Measurements from ENCODE around the gene SCT. TPM values are rescaled to one million over a fixed set of nuclear protein-coding genes. Genes with fewer than 3 reads are reported as not detected.

SCT gene
- total RNA-seq, 2 experiments from 2014 or later, result not detected

- POLR2A ChIA-PET, result interaction anchor here (0.6 kb wide), 1 partner anchor 177 kb away, joined by 3 read pairs; no protein-coding TSS in a partner anchor
- CTCF ChIA-PET, result no interaction called here
- ATAC-seq (ENCODE audit: poor library complexity) (no peak), DNase-seq (peak in 1 of 14 experiments; percentile 30)
- no peaks in the 10 kb centered on the region for H3K36me3 ChIP-seq (ENCODE audit: insufficient read depth, low read length)
- no peak overlapping the region for H3K27ac Mint-ChIP-seq
- H3K9me3 ChIP-seq (ENCODE audit: control insufficient read depth in 1 of 2, insufficient read depth in 1 of 2, low read length in 2 of 2), result peaks cover 0 to 19% of the 10 kb centered on the region in 2 experiments
- H3K27me3 Mint-ChIP-seq, result peaks cover 34% of the 10 kb centered on the region
- H3K4me1 ChIP-seq (ENCODE audit: insufficient read depth, low read length), result peaks cover 22% of the 10 kb centered on the region
- H3K36me3 Mint-ChIP-seq (ENCODE audit: low read depth), result no peaks in the 10 kb centered on the region
- no peak overlapping the region for H3K4me3 ChIP-seq (ENCODE audit: low read length)
- H3K27me3 ChIP-seq (ENCODE audit: control insufficient read depth in 1 of 2, insufficient read depth in 2 of 2, low read length in 2 of 2), result peaks cover 19 to 25% of the 10 kb centered on the region in 2 experiments
- no peak for TF ChIP-seq CTCF (IDR thresholded peaks at IDR 0.05)
- no peak overlapping the region for H3K27ac ChIP-seq (ENCODE audit: low read depth in 1 of 2, low read length in 2 of 2)
- H3K4me3 Mint-ChIP-seq, result peak overlapping the region; percentile 11
- no peaks in the 10 kb centered on the region for H3K9me3 Mint-ChIP-seq
- intact Hi-C loops (cut with DNase I, micrococcal nuclease), result loop anchor here in 1 of 2 experiments (2.0 kb wide), 1 partner anchor 73 kb away; no protein-coding TSS in a partner anchor
- peaks cover 16% of the 10 kb centered on the region for H3K4me1 Mint-ChIP-seq (ENCODE audit: low read depth)
Measured at GRCh38 chr11:628056-628455, 1.1 kb upstream of the SCT start.

DNA sequence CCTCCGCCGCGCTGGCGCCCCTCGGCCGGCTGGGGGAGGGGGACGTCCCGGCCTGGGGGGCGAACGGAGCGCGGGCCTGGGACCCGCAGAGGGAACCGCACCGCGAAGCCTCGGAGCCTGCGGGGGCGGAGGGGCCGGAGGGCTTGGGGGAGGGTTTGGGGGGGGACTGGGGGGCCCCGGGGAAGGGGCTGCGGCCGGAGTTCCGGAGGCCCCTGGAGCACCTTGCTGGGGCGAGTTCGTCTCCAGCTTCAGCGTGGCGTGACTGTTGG is 261 bp upstream of the SCT start:
- Mint-ChIP-seq H3K4me3 (no peak overlapping the region), H3K27ac (no peak overlapping the region), H3K4me1 (ENCODE audit: low read depth) (peaks cover 16% of the 10 kb centered on the region), H3K36me3 (ENCODE audit: low read depth) (no peaks in the 10 kb centered on the region), H3K9me3 (no peaks in the 10 kb centered on the region), H3K27me3 (peaks cover 28% of the 10 kb centered on the region)
- no peaks in the 10 kb centered on the region for H3K36me3 ChIP-seq (ENCODE audit: insufficient read depth, low read length)
- peaks cover 22% of the 10 kb centered on the region for H3K4me1 ChIP-seq (ENCODE audit: insufficient read depth, low read length)
- DNase-seq (no peak), ATAC-seq (ENCODE audit: poor library complexity) (no peak)
- CTCF ChIA-PET, result no interaction called here
- peaks cover 0 to 19% of the 10 kb centered on the region in 2 experiments for H3K9me3 ChIP-seq (ENCODE audit: control insufficient read depth in 1 of 2, insufficient read depth in 1 of 2, low read length in 2 of 2)
- intact Hi-C loops (cut with DNase I, micrococcal nuclease), result no loop called here
- TF ChIP-seq CTCF (IDR thresholded peaks at IDR 0.05), result no peak
- no peak overlapping the region for H3K4me3 ChIP-seq (ENCODE audit: low read length)
- H3K27me3 ChIP-seq (ENCODE audit: control insufficient read depth in 1 of 2, insufficient read depth in 2 of 2, low read length in 2 of 2), result peaks cover 19 to 25% of the 10 kb centered on the region in 2 experiments
- H3K27ac ChIP-seq (ENCODE audit: low read depth in 1 of 2, low read length in 2 of 2), result no peak overlapping the region
- POLR2A ChIA-PET, result no interaction called here

DNA sequence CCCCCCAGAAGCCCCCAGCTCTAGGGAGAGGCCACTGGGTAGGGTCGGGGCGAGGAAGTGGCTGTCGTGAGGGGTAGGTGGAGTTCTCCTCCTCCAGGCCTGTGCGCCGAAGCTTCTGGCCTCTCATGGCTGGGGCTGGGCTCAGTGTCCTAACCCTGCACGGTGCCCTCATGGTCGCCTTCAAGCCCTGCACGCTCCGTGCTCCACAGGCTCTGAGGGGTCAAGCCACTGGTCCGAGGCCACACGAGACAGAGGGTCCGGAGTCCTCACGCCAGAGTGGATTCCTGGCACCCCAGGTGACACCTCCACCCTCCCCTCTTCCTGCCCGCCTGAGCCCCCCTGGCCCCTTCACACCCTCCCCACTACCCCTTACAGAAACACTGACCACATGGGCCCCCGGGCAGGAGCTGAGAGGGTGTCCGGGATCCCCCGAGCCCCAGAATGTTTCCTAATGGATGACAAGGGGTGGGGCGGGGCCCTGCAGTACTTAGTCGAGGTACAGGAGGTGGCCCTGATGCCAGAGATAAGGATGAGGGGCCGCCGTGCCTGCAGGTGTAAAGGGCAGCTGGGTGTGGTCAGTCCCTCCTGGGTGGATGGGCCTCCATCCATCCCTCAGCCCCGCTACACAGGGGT is 1.2 kb downstream of the SCT start:
- H3K4me3 Mint-ChIP-seq, result no peak overlapping the region
- H3K4me1 Mint-ChIP-seq (ENCODE audit: low read depth), result peaks cover 16% of the 10 kb centered on the region
- no peaks in the 10 kb centered on the region for H3K9me3 Mint-ChIP-seq
- POLR2A ChIA-PET, result no interaction called here
- H3K36me3 ChIP-seq (ENCODE audit: insufficient read depth, low read length), result no peaks in the 10 kb centered on the region
- no peak overlapping the region for H3K27ac Mint-ChIP-seq
- intact Hi-C loops (cut with DNase I, micrococcal nuclease), result no loop called here
- H3K36me3 Mint-ChIP-seq (ENCODE audit: low read depth), result no peaks in the 10 kb centered on the region
- peaks cover 0 to 19% of the 10 kb centered on the region in 2 experiments for H3K9me3 ChIP-seq (ENCODE audit: control insufficient read depth in 1 of 2, insufficient read depth in 1 of 2, low read length in 2 of 2)
- peaks cover 22% of the 10 kb centered on the region for H3K4me1 ChIP-seq (ENCODE audit: insufficient read depth, low read length)
- peaks cover 19 to 25% of the 10 kb centered on the region in 2 experiments for H3K27me3 ChIP-seq (ENCODE audit: control insufficient read depth in 1 of 2, insufficient read depth in 2 of 2, low read length in 2 of 2)
- CTCF ChIA-PET, result no interaction called here
- no peak overlapping the region for H3K27ac ChIP-seq (ENCODE audit: low read depth in 1 of 2, low read length in 2 of 2)
- no peak overlapping the region for H3K4me3 ChIP-seq (ENCODE audit: low read length)
- H3K27me3 Mint-ChIP-seq, result peaks cover 28% of the 10 kb centered on the region
- ATAC-seq (ENCODE audit: poor library complexity), result no peak
- DNase-seq, result peak in 1 of 14 experiments; percentile 30
- no peak for TF ChIP-seq CTCF (IDR thresholded peaks at IDR 0.05)

All from CD4-positive, alpha-beta T cell (primary cell).